Spleen (tissue), 7 donors: Measurements from ENCODE around the gene WWC1.

Experiments used
- CTCF ChIP-seq, 11 experiments: fragments of 200-600 bp in 7 of 11; fragments of 450-650 bp in 4 of 11; sonication (generic) in 4 of 11; IDR thresholded peaks in 8 of 11; conservative IDR thresholded peaks in 3 of 11; 1 replicate in 7 of 11; 2 replicates in 4 of 11; pipeline versions ENCODE4 v1.4.0 to v1.8.0; 2016 to 2021; ENCODE audit warnings: antibody characterized with exemption in 11 of 11, inconsistent platforms in 4 of 11, mild to moderate bottlenecking in 1 of 11
- POLR2A ChIP-seq, 3 donors: fragments of 450-650 bp; IDR thresholded peaks; one replicate each; pipeline ENCODE4 v1.5.1; 2017; ENCODE audit warnings: antibody characterized with exemption in 3 of 3, mild to moderate bottlenecking in 1 of 3
- donor health status: DM: no; HTN: no; CAD: no; lungs with moderate emphysema.
- donor health status: DM: no; HTN: no; CAD: no.
- donor health status: DM: no; HTN: no; CAD: no.

- TF ChIP-seq CTCF (IDR thresholded peaks at IDR 0.05 in 8 of 11, conservative IDR thresholded peaks at IDR 0.05 in 3 of 11): no peak
- TF ChIP-seq POLR2A (IDR thresholded peaks at IDR 0.05): no peak
Measured at GRCh38 chr5:168316139-168316578, 24.7 kb downstream of the WWC1 start.
